Lung (tissue), 12 donors: ENCODE data around the gene TMCC2. TPM values are rescaled to one million over a fixed set of nuclear protein-coding genes. Genes with fewer than 3 reads are reported as not detected.
A peak's percentile ranks its signal among the peaks of the same experiment; 100 is the strongest.

Experiments
- ATAC-seq: fragments of 200-7000 bp; cut with Tn5 transposase; one replicate; pipeline ENCODE4 v1.9.1; 2020; ENCODE audit warnings: moderate number of reproducible peaks; ENCODE audit not compliant: insufficient read depth, low FRiP score
- DNase-seq, 3 donors: peaks; one replicate each; pipeline ENCODE4 v3.0.0-alpha.2; 2013 to 2017
- H3K27ac ChIP-seq, 2 donors: one replicate each; pipeline ENCODE4 v1.5.1; 2013; ENCODE audit warnings: mild to moderate bottlenecking in 2 of 2, moderate library complexity in 2 of 2, control low read depth in 1 of 2, inconsistent platforms in 1 of 2, low read depth in 1 of 2, low read length in 1 of 2
- H3K27me3 ChIP-seq, 3 donors: one replicate each; pipeline ENCODE4 v1.5.1; 2013; ENCODE audit warnings: low read length in 2 of 3; ENCODE audit not compliant: control insufficient read depth in 3 of 3, insufficient read depth in 3 of 3
- H3K36me3 ChIP-seq, 4 donors: one replicate each; pipeline ENCODE4 v1.5.1; 2013; ENCODE audit warnings: low read length in 4 of 4, mild to moderate bottlenecking in 1 of 4, moderate library complexity in 1 of 4; ENCODE audit not compliant: control insufficient read depth in 4 of 4, insufficient read depth in 4 of 4
- H3K4me1 ChIP-seq, 5 donors: one replicate each; pipeline ENCODE4 v1.5.1; 2013; ENCODE audit warnings: low read length in 5 of 5, mild to moderate bottlenecking in 2 of 5, moderate library complexity in 1 of 5; ENCODE audit not compliant: control insufficient read depth in 5 of 5, insufficient read depth in 5 of 5
- H3K4me3 ChIP-seq: one replicate; pipeline ENCODE4 v1.5.1; 2013; ENCODE audit warnings: mild to moderate bottlenecking, control low read depth, moderate library complexity
- H3K9ac ChIP-seq, 2 donors: one replicate each; pipeline ENCODE4 v1.5.1; 2013; ENCODE audit warnings: low read length in 2 of 2, control low read depth in 1 of 2; ENCODE audit not compliant: insufficient read depth in 1 of 2
- H3K9me3 ChIP-seq, 4 donors: one replicate each; pipeline ENCODE4 v1.5.1; 2013; ENCODE audit warnings: low read length in 3 of 4, mild to moderate bottlenecking in 1 of 4, moderate library complexity in 1 of 4; ENCODE audit not compliant: control insufficient read depth in 4 of 4, insufficient read depth in 3 of 4
- WGBS, 2 donors: extraction: QIAGEN DNeasy Blood & Tissue Kit; methylation state at CpG; one replicate each; pipeline ENCODE4 v1.1.7; 2013; 5-methylcytosine and 5-hydroxymethylcytosine counted together
- polyA plus RNA-seq, 2 donors: library from polyadenylated mRNA; stranded (reverse); fragments of 200-250 nt; gene quantifications; one replicate each; pipeline ENCODE4 v1.2.1, GENCODE V29; 2013
- total RNA-seq, 2 donors: library from RNA; depleted of rRNA in 1 of 2; stranded (reverse); fragments of >200 nt in 1 of 2; gene quantifications; one replicate each; pipeline ENCODE4 v1.2.1, GENCODE V29; 2014 to 2021
- TF ChIP-seq, protein P1 (sequence below): IDR thresholded peaks from 2 replicates; pipeline ENCODE4 v1.5.1; 2012; ENCODE audit warnings: mild to moderate bottlenecking; ENCODE audit errors: control extremely low read depth, extremely low read depth
- donor health status: control.
- donor health status: control.
- donor health status: Bipolar disorder and iron deficiency.
- donor health status: healthy.
- donor health status: DM: yes; HTN: yes; CAD: no.

Gene TMCC2
- total and polyA plus RNA-seq, 4 donors = 1.9 to 27.0 (median 2.4) TPM

DNA sequence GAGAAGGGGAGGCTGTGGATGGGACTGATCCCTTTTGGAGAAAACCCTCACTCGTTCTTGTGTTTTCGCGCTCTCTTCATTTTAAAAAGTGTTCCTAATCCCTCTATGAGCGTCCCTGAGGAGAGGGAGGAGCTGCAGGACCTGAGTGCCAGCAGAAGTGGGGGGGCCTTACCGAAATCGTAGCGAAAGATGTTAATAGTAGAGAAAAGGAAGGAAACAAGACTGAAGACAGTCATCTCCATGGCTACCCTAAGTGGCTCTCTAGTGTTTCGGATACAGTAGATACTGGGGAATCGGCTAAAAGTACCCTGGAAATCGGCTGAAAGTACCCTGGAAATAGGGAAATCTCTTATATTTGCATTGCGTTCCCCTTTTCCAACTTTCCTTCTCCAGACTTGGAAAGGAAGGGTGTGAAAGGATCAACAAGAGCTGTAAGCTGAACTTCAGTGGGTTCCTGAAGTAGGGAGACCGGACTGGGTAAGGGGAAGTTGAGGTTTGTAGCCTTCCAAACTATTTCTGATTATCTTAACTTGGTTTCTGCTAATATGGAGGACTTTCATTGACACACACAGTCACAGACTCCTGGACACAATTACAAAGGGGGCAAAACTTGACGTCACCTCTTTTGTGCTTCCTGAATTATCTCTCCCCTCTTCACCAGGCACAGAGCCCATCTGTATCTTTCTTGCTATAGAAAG, 15.8 kb upstream of the TMCC2 start:
- no peak for DNase-seq
- Histone ChIP-seq H3K36me3 (no peaks in the 10 kb centered on the region), H3K4me1 (peaks cover 0 to 9% (median 3%) of the 10 kb centered on the region in 5 donors), H3K9ac (no peak overlapping the region), H3K4me3 (no peak overlapping the region), H3K9me3 (no peaks in the 10 kb centered on the region), H3K27me3 (no peaks in the 10 kb centered on the region), H3K27ac (peak overlapping the region; percentile 11 to 98)
- no peak for ATAC-seq
- TF ChIP-seq, protein P1, sequence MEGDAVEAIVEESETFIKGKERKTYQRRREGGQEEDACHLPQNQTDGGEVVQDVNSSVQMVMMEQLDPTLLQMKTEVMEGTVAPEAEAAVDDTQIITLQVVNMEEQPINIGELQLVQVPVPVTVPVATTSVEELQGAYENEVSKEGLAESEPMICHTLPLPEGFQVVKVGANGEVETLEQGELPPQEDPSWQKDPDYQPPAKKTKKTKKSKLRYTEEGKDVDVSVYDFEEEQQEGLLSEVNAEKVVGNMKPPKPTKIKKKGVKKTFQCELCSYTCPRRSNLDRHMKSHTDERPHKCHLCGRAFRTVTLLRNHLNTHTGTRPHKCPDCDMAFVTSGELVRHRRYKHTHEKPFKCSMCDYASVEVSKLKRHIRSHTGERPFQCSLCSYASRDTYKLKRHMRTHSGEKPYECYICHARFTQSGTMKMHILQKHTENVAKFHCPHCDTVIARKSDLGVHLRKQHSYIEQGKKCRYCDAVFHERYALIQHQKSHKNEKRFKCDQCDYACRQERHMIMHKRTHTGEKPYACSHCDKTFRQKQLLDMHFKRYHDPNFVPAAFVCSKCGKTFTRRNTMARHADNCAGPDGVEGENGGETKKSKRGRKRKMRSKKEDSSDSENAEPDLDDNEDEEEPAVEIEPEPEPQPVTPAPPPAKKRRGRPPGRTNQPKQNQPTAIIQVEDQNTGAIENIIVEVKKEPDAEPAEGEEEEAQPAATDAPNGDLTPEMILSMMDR = no peak
- 23 to 41% methylated on average over 13 of the region's 13 CpGs for WGBS, 2 donors

DNA sequence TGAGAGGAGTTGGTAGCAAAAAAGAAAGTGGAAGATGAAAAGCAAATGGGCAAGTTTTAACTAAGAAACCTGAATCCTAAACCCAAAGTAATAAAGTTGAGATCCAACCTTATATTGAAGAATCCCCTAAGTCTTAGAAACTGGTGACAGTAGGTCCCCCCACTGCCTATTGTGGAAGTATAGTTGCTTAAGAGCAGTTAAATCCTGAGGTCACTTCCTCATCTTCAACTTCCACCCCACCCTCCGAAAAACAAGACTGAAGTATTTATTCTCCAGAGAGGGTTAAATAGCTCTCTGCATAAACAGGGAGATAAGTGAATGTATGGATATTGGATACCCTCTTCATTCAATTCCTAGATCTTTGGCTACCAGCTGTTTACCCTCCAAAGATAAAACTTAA, 13.0 kb upstream of the TMCC2 start:
- no peaks in the 10 kb centered on the region for H3K36me3 ChIP-seq
- no peak overlapping the region for H3K9ac ChIP-seq
- no peaks in the 10 kb centered on the region for H3K9me3 ChIP-seq
- no peak overlapping the region for H3K27ac ChIP-seq
- H3K27me3 ChIP-seq = no peaks in the 10 kb centered on the region
- TF ChIP-seq, protein P1 = no peak
- peaks cover 0 to 9% (median 3%) of the 10 kb centered on the region in 5 donors for H3K4me1 ChIP-seq
- DNase-seq = no peak
- ATAC-seq = no peak
- WGBS, 2 donors = 4 to 20% methylated on average over 1 of the region's 1 CpG
- H3K4me3 ChIP-seq = no peak overlapping the region

DNA sequence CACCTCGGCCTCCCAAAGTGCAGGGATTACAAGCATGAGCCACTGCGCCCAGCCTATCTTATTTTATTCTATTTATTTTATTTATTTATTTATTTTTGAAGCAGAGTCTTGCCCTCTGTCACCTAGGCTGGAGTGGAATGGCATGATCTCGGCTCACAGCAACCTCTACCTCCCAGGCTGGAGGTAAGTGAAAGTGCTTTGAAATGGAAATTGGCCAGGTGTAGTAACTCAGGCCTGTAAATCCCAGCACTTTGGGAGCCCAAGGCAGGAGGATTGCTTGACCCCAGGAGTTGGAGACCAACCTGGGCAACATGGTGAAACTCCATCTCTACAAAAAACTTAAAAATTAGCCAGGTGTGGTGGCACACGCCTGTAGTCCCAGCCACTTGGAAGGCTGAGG, 11.2 kb upstream of the TMCC2 start:
- peaks cover 0 to 3% (median 0%) of the 10 kb centered on the region in 5 donors for H3K4me1 ChIP-seq
- H3K4me3 ChIP-seq = no peak overlapping the region
- no peak overlapping the region for H3K9ac ChIP-seq
- ATAC-seq (no peak), DNase-seq (no peak)
- TF ChIP-seq, protein P1 = no peak
- H3K27me3 ChIP-seq = no peaks in the 10 kb centered on the region
- H3K36me3 ChIP-seq = no peaks in the 10 kb centered on the region
- H3K27ac ChIP-seq = no peak overlapping the region
- 92 to 95% methylated on average over 4 of the region's 4 CpGs for WGBS, 2 donors
- H3K9me3 ChIP-seq = no peaks in the 10 kb centered on the region

DNA sequence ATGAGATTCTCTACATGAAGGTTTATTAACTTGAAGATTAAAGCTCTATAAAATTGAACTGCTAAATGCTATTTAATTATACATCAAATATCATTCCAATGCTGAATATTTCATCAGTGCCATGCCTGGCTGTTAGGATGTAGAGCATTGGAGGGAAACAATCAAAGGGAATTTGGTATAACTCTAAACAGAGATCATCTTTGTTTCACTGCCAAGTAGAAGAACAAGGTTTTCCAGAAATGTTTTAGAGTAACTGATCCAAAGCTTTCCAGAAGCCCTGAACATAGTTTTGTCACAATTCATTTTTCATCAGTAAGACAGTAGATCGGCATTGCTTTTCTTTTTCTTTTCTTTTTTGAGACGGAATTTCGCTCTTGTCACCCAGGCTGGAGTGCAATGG, 10.3 kb upstream of the TMCC2 start:
- Histone ChIP-seq H3K36me3 (no peaks in the 10 kb centered on the region), H3K27ac (no peak overlapping the region), H3K9me3 (no peaks in the 10 kb centered on the region), H3K4me3 (no peak overlapping the region), H3K9ac (no peak overlapping the region), H3K4me1 (no peaks in the 10 kb centered on the region), H3K27me3 (no peaks in the 10 kb centered on the region)
- DNase-seq (no peak), ATAC-seq (no peak)
- TF ChIP-seq, protein P1 = no peak
- WGBS, 2 donors = 48 to 95% methylated on average over 3 of the region's 3 CpGs
